ENCODE measurements around the gene AKR1E2.

The AKR1E2 gene

GRCh38 chr10:4867520-4868356 is 41.7 kb downstream of the AKR1E2 start:
- H3K27ac Mint-ChIP-seq: no peak overlapping the region
- no peaks in the 10 kb centered on the region for H3K27me3 Mint-ChIP-seq (ENCODE audit: low read depth)
- no peak for DNase-seq (ENCODE audit: low spot score)
- H3K4me1 Mint-ChIP-seq (ENCODE audit: low read depth): no peaks in the 10 kb centered on the region
- no peak overlapping the region for H3K4me3 Mint-ChIP-seq
- H3K36me3 Mint-ChIP-seq (ENCODE audit: low read depth): no peaks in the 10 kb centered on the region
- no peaks in the 10 kb centered on the region for H3K9me3 Mint-ChIP-seq

- no peaks in the 10 kb centered on the region for H3K36me3 Mint-ChIP-seq (ENCODE audit: low read depth)
- no peak overlapping the region for H3K4me3 Mint-ChIP-seq
- H3K27ac Mint-ChIP-seq: no peak overlapping the region
- DNase-seq (ENCODE audit: low spot score): no peak
- H3K27me3 Mint-ChIP-seq (ENCODE audit: low read depth): no peaks in the 10 kb centered on the region
- H3K9me3 Mint-ChIP-seq: no peaks in the 10 kb centered on the region
- no peaks in the 10 kb centered on the region for H3K4me1 Mint-ChIP-seq (ENCODE audit: low read depth)
Measured at GRCh38 chr10:4868357-4868657, 42.3 kb downstream of the AKR1E2 start.

GRCh38 chr10:4882704-4883078 is 56.7 kb downstream of the AKR1E2 start:
- Mint-ChIP-seq H3K36me3 (ENCODE audit: low read depth) (peaks cover 4% of the 10 kb centered on the region), H3K9me3 (no peaks in the 10 kb centered on the region), H3K4me1 (ENCODE audit: low read depth) (peaks cover 4% of the 10 kb centered on the region), H3K4me3 (no peak overlapping the region), H3K27me3 (ENCODE audit: low read depth) (no peaks in the 10 kb centered on the region), H3K27ac (no peak overlapping the region)
- DNase-seq (ENCODE audit: low spot score): no peak

GRCh38 chr10:4883079-4883739 is 57.2 kb downstream of the AKR1E2 start:
- Mint-ChIP-seq H3K36me3 (ENCODE audit: low read depth) (peaks cover 4% of the 10 kb centered on the region), H3K27ac (no peak overlapping the region), H3K4me1 (ENCODE audit: low read depth) (peaks cover 4% of the 10 kb centered on the region), H3K27me3 (ENCODE audit: low read depth) (no peaks in the 10 kb centered on the region), H3K4me3 (no peak overlapping the region), H3K9me3 (no peaks in the 10 kb centered on the region)
- DNase-seq (ENCODE audit: low spot score): no peak

- DNase-seq (ENCODE audit: low spot score): no peak
- Mint-ChIP-seq H3K27me3 (ENCODE audit: low read depth) (no peaks in the 10 kb centered on the region), H3K9me3 (no peaks in the 10 kb centered on the region), H3K36me3 (ENCODE audit: low read depth) (peaks cover 4% of the 10 kb centered on the region), H3K27ac (no peak overlapping the region), H3K4me3 (no peak overlapping the region), H3K4me1 (ENCODE audit: low read depth) (peaks cover 4% of the 10 kb centered on the region)
Measured at GRCh38 chr10:4885162-4885561, 59.2 kb downstream of the AKR1E2 start.

- Mint-ChIP-seq H3K27me3 (ENCODE audit: low read depth) (no peaks in the 10 kb centered on the region), H3K4me3 (no peak overlapping the region), H3K27ac (no peak overlapping the region), H3K36me3 (ENCODE audit: low read depth) (peaks cover 4% of the 10 kb centered on the region), H3K9me3 (no peaks in the 10 kb centered on the region), H3K4me1 (ENCODE audit: low read depth) (peaks cover 4% of the 10 kb centered on the region)
- DNase-seq (ENCODE audit: low spot score): no peak
Measured at GRCh38 chr10:4887501-4887900, 61.5 kb downstream of the AKR1E2 start.

- Mint-ChIP-seq H3K27ac (no peak overlapping the region), H3K4me3 (no peak overlapping the region), H3K9me3 (no peaks in the 10 kb centered on the region), H3K4me1 (ENCODE audit: low read depth) (peaks cover 4% of the 10 kb centered on the region), H3K36me3 (ENCODE audit: low read depth) (peaks cover 4% of the 10 kb centered on the region), H3K27me3 (ENCODE audit: low read depth) (no peaks in the 10 kb centered on the region)
- DNase-seq (ENCODE audit: low spot score): no peak
Measured at GRCh38 chr10:4888236-4888635, 62.2 kb downstream of the AKR1E2 start.

GRCh38 chr10:4889959-4890358 is 64.0 kb downstream of the AKR1E2 start:
- H3K36me3 Mint-ChIP-seq (ENCODE audit: low read depth): peaks cover 4% of the 10 kb centered on the region
- no peak for DNase-seq (ENCODE audit: low spot score)
- H3K4me3 Mint-ChIP-seq: no peak overlapping the region
- H3K27me3 Mint-ChIP-seq (ENCODE audit: low read depth): no peaks in the 10 kb centered on the region
- H3K9me3 Mint-ChIP-seq: no peaks in the 10 kb centered on the region
- H3K4me1 Mint-ChIP-seq (ENCODE audit: low read depth): peaks cover 4% of the 10 kb centered on the region
- no peak overlapping the region for H3K27ac Mint-ChIP-seq

GRCh38 chr10:4892681-4893080 is 66.7 kb downstream of the AKR1E2 start:
- no peak for DNase-seq (ENCODE audit: low spot score)
- no peaks in the 10 kb centered on the region for H3K4me1 Mint-ChIP-seq (ENCODE audit: low read depth)
- peaks cover 4% of the 10 kb centered on the region for H3K36me3 Mint-ChIP-seq (ENCODE audit: low read depth)
- H3K9me3 Mint-ChIP-seq: peaks cover 4% of the 10 kb centered on the region
- no peak overlapping the region for H3K4me3 Mint-ChIP-seq
- H3K27me3 Mint-ChIP-seq (ENCODE audit: low read depth): no peaks in the 10 kb centered on the region
- no peak overlapping the region for H3K27ac Mint-ChIP-seq

GRCh38 chr10:4894335-4894734 is 68.3 kb downstream of the AKR1E2 start:
- DNase-seq (ENCODE audit: low spot score): no peak
- no peaks in the 10 kb centered on the region for H3K27me3 Mint-ChIP-seq (ENCODE audit: low read depth)
- no peaks in the 10 kb centered on the region for H3K4me1 Mint-ChIP-seq (ENCODE audit: low read depth)
- H3K36me3 Mint-ChIP-seq (ENCODE audit: low read depth): peaks cover 4% of the 10 kb centered on the region
- peaks cover 4% of the 10 kb centered on the region for H3K9me3 Mint-ChIP-seq
- H3K4me3 Mint-ChIP-seq: no peak overlapping the region
- no peak overlapping the region for H3K27ac Mint-ChIP-seq

Data from T-helper 2 cell treated with Interferon-gamma antibody and Interleukin-4, amounts not matched to agents 5 μg/mL and 100 μg/mL, for 36 hours (primary cell).